Mesendoderm (in vitro differentiated cells): ENCODE measurements around the gene PGA4.
"Not testable (repeated sequence)": the region's sequence is repeated elsewhere in the genome, so short reads cannot be mapped to it uniquely, and the experiment has no call there.

Source experiments
- DNase-seq: peaks from one replicate; pipeline ENCODE4 v3.0.0; 2013
- H2AK5ac ChIP-seq: 2 replicates; pipeline ENCODE4 v1.6.1; 2013; ENCODE audit warnings: low read length, inconsistent platforms
- H2BK120ac ChIP-seq: 2 replicates; pipeline ENCODE4 v1.6.1; 2013; ENCODE audit warnings: low read depth, mild to moderate bottlenecking, low read length, moderate library complexity, mixed read lengths
- H2BK15ac ChIP-seq: replicated peaks from 2 replicates; pipeline ENCODE4 v1.6.1; 2013; ENCODE audit warnings: low read depth, mild to moderate bottlenecking, moderate library complexity
- H2BK5ac ChIP-seq: 2 replicates; pipeline ENCODE4 v1.6.1; 2013; ENCODE audit warnings: low read length, inconsistent platforms
- H3K18ac ChIP-seq: 2 replicates; pipeline ENCODE4 v1.6.1; 2013; ENCODE audit warnings: mild to moderate bottlenecking, low read length, mixed read lengths
- H3K23ac ChIP-seq: one replicate; pipeline ENCODE4 v1.6.1; 2013; ENCODE audit warnings: low read length
- H3K27ac ChIP-seq: 2 replicates; pipeline ENCODE4 v1.5.1; 2013; ENCODE audit warnings: low read depth, mild to moderate bottlenecking, inconsistent platforms, low read length, moderate library complexity
- H3K27me3 ChIP-seq: 2 replicates; pipeline ENCODE4 v1.6.1; 2013; ENCODE audit warnings: low read length, control low read depth, mild to moderate bottlenecking, inconsistent platforms; ENCODE audit not compliant: insufficient read depth, poor library complexity
- H3K36me3 ChIP-seq: 2 replicates; pipeline ENCODE4 v1.6.1; 2013; ENCODE audit warnings: low read length, inconsistent platforms; ENCODE audit not compliant: control insufficient read depth, insufficient read depth
- H3K4ac ChIP-seq: one replicate; pipeline ENCODE4 v1.6.1; 2013; ENCODE audit warnings: low read depth, mild to moderate bottlenecking, low read length, moderate library complexity
- H3K4me1 ChIP-seq: 2 replicates; pipeline ENCODE4 v1.6.1; 2013; ENCODE audit warnings: low read depth, low read length, inconsistent platforms; ENCODE audit not compliant: control insufficient read depth
- H3K4me2 ChIP-seq: 2 replicates; pipeline ENCODE4 v1.6.1; 2013; ENCODE audit warnings: low read length
- H3K4me3 ChIP-seq: 2 replicates; pipeline ENCODE4 v1.5.1; 2013; ENCODE audit warnings: mild to moderate bottlenecking, low read length
- H3K56ac ChIP-seq: one replicate; pipeline ENCODE4 v1.6.1; 2013; ENCODE audit warnings: low read length
- H3K79me1 ChIP-seq: 2 replicates; pipeline ENCODE4 v1.6.1; 2013; ENCODE audit warnings: low read length, inconsistent platforms
- H3K79me2 ChIP-seq: 2 replicates; pipeline ENCODE4 v1.6.1; 2013; ENCODE audit warnings: mild to moderate bottlenecking, low read length; ENCODE audit not compliant: control insufficient read depth, insufficient read depth
- H3K9ac ChIP-seq: 2 replicates; pipeline ENCODE4 v1.6.1; 2013; ENCODE audit warnings: low read length, inconsistent platforms
- H4K5ac ChIP-seq: one replicate; pipeline ENCODE4 v1.6.1; 2013; ENCODE audit warnings: low read length
- H4K8ac ChIP-seq: one replicate; pipeline ENCODE4 v1.6.1; 2013; ENCODE audit warnings: low read depth, mild to moderate bottlenecking, control low read depth, low read length, moderate library complexity
- WGBS: extraction: QIAGEN DNeasy Blood & Tissue Kit; methylation state at CpG from one replicate; pipeline ENCODE4 v1.1.7; 2013; ENCODE audit warnings: low lambda C conversion rate, missing lambda C conversion rate; ENCODE audit not compliant: insufficient coverage; ENCODE audit errors: extremely low coverage; 5-methylcytosine and 5-hydroxymethylcytosine counted together

Gene PGA4

DNA sequence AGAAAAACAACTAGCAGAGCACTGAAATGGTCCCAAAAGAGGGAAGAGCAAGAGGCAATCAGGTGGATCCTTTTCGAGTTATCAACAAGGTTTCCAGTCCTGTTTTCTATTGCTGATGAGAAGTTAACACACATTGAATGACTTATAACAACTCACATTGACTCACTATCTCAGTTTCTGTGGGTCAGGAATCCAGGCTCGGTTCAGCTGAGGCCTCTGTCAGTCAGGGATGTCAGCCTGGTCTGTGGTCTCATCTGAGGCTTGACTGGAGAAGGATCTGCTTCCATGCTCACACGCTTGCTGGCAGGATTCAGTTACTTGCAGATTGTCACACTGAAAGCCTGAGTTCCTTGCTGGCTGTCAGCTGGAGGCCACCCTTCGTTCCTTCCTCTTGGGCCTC lies 3.8 kb upstream of the PGA4 start:
- not testable (repeated sequence) for H2BK120ac ChIP-seq, DNase-seq, H3K23ac ChIP-seq, H2BK5ac ChIP-seq, H3K27ac ChIP-seq, H3K9ac ChIP-seq, H3K4me3 ChIP-seq, H3K18ac ChIP-seq, H3K4ac ChIP-seq, H3K27me3 ChIP-seq, H3K36me3 ChIP-seq, H4K5ac ChIP-seq, H3K4me2 ChIP-seq, H3K79me2 ChIP-seq, H3K56ac ChIP-seq, H3K4me1 ChIP-seq, H4K8ac ChIP-seq, H3K79me1 ChIP-seq, H2AK5ac ChIP-seq, H2BK15ac ChIP-seq
- WGBS, result no CpG with 5 or more reads among the region's 4 CpGs

DNA sequence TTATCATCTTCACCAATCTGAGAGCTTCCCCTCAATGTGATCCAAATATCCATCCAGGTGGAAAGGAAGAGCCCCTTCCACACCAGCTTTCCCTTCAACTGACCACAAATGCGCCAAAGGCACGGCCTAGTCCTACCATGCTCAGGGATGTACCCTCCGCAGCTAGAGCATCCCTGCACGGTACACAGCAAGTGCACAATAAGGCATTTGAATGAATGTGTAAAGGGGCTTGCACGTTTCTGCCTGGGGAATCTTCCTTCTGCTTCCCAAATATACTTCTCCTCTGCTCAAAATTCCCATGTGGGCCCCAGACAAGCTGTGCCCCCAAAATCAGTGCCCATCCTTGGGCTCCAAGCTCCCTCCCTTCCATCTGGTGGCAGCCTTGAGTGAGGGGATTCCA lies 3.1 kb upstream of the PGA4 start:
- H3K79me1 ChIP-seq, H2AK5ac ChIP-seq, H3K4ac ChIP-seq, H3K36me3 ChIP-seq, H4K8ac ChIP-seq, H2BK5ac ChIP-seq, H4K5ac ChIP-seq, H2BK120ac ChIP-seq, H3K56ac ChIP-seq, H2BK15ac ChIP-seq, H3K79me2 ChIP-seq, H3K4me2 ChIP-seq, DNase-seq, H3K27ac ChIP-seq, H3K4me3 ChIP-seq, H3K9ac ChIP-seq, H3K4me1 ChIP-seq, H3K23ac ChIP-seq, H3K27me3 ChIP-seq, H3K18ac ChIP-seq: not testable (repeated sequence)
- no CpG with 5 or more reads among the region's 5 CpGs for WGBS

DNA sequence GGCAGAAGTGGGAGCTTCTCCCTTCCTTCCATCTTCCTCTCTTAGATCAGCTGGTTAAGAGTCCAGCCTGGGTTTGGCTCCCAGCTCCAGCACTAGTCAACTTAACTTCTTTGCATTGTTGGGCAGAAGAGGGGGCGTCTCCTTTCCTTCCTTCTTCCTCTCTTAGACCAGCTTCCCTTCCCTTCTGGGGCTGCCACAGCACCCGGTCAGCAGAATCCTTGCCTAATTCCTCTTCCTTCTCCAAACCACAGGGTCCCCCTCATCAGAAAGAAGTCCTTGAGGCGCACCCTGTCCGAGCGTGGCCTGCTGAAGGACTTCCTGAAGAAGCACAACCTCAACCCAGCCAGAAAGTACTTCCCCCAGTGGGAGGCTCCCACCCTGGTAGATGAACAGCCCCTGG lies 545 bp downstream of the PGA4 start:
- H3K79me1 ChIP-seq, H3K56ac ChIP-seq, H3K27me3 ChIP-seq, H3K4me1 ChIP-seq, H2BK5ac ChIP-seq, H2BK120ac ChIP-seq, H3K4ac ChIP-seq, H2BK15ac ChIP-seq, H3K27ac ChIP-seq, H2AK5ac ChIP-seq, H3K4me3 ChIP-seq, DNase-seq, H3K9ac ChIP-seq, H4K8ac ChIP-seq, H3K36me3 ChIP-seq, H3K23ac ChIP-seq, H3K79me2 ChIP-seq, H4K5ac ChIP-seq, H3K18ac ChIP-seq, H3K4me2 ChIP-seq: not testable (repeated sequence)
- no CpG with 5 or more reads among the region's 5 CpGs for WGBS

- not testable (repeated sequence) for H3K36me3 ChIP-seq, H2BK120ac ChIP-seq, H3K27ac ChIP-seq, DNase-seq, H3K4me1 ChIP-seq, H3K23ac ChIP-seq, H3K4me3 ChIP-seq, H3K56ac ChIP-seq, H3K18ac ChIP-seq, H4K8ac ChIP-seq, H3K79me1 ChIP-seq, H2AK5ac ChIP-seq, H3K27me3 ChIP-seq, H3K79me2 ChIP-seq, H2BK15ac ChIP-seq, H4K5ac ChIP-seq, H2BK5ac ChIP-seq, H3K4ac ChIP-seq, H3K9ac ChIP-seq, H3K4me2 ChIP-seq
- WGBS, result no CpG with 5 or more reads among the region's 10 CpGs
Observed at GRCh38 chr11:61226457-61227137, 4.5 kb downstream of the PGA4 start.

- H3K4me3 ChIP-seq, DNase-seq, H4K8ac ChIP-seq, H3K79me2 ChIP-seq, H2BK120ac ChIP-seq, H4K5ac ChIP-seq, H3K4ac ChIP-seq, H3K56ac ChIP-seq, H3K27me3 ChIP-seq, H3K27ac ChIP-seq, H3K9ac ChIP-seq, H2BK15ac ChIP-seq, H3K23ac ChIP-seq, H3K4me2 ChIP-seq, H3K79me1 ChIP-seq, H2AK5ac ChIP-seq, H3K18ac ChIP-seq, H3K4me1 ChIP-seq, H3K36me3 ChIP-seq, H2BK5ac ChIP-seq: not testable (repeated sequence)
- WGBS, result no CpG with 5 or more reads among the region's 6 CpGs
Observed at GRCh38 chr11:61229458-61229857, 7.3 kb downstream of the PGA4 start.

DNA sequence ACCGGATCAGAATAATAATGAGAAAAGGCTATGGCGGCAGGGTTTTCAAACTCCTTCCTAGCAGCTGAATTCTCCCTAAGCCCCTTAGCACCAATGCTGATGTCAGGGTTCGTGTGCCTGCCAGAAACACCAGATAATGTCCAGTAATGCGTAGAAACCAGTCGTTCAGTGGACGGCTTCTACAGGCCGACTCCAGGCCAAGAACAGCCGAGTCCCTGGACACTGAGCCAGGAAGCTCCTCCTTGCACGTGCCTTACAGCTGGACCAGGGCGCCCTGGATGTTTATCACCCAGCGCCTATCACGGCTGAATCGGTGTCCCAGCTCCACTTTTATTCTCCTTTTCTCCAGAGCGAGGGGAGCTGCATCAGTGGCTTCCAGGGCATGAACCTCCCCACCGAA lies 8.9 kb downstream of the PGA4 start:
- H3K9ac ChIP-seq, H4K8ac ChIP-seq, H3K56ac ChIP-seq, H2BK15ac ChIP-seq, H3K79me2 ChIP-seq, H2BK120ac ChIP-seq, DNase-seq, H2AK5ac ChIP-seq, H3K18ac ChIP-seq, H3K27me3 ChIP-seq, H3K4me1 ChIP-seq, H3K4ac ChIP-seq, H2BK5ac ChIP-seq, H3K23ac ChIP-seq, H3K27ac ChIP-seq, H4K5ac ChIP-seq, H3K4me2 ChIP-seq, H3K4me3 ChIP-seq, H3K79me1 ChIP-seq, H3K36me3 ChIP-seq: not testable (repeated sequence)
- no CpG with 5 or more reads among the region's 15 CpGs for WGBS
